ENCODE measurements around the gene CALN1.
"Not testable (repeated sequence)": the region's sequence is repeated elsewhere in the genome, so short reads cannot be mapped to it uniquely, and the experiment has no call there.

CALN1 gene

DNA sequence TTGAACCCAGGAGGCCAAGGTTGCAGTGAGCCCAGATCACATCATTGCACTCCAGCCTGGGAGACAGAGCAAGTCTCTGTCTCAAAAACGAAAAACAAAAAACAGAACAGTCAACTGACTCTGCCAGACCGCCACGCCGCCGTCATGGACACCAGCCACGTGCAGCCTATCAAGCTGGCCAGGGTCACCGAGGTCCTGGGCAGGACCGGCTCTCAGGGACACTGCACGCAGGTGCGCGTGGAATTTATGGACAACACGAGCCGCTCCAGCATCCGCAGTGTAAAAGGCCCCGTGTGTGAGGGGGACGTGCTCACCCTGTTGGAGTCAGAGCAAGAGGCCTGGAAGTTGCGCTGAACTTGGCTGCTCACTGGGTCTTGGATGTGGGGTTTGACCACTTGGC is 470.0 kb downstream of the CALN1 start:
- no peak for DNase-seq

DNA sequence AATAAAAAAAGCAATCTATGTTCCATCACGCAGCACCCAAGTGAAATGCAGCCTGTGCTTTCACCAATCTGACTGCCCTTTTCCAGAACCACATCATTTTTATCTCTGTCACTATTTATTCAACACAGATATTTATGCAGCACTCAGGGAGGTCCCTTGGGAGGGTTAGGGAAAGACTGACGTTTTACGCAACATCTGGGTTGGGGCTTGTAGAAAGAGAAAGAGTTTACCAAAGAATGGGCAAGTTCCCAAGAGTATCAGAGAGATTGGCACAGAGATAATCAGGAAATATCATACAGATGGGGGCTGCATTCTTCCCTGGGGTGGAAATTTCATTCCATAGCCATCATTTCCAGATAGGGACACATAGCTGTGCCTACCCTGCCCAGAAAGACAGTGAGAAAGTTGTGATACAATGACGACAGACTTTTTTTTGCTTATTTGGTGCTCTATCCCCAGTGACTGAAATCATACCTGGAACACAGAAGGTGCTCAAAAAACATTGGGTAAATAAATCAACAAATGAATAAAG is 474.2 kb downstream of the CALN1 start:
- no peak for DNase-seq

DNA sequence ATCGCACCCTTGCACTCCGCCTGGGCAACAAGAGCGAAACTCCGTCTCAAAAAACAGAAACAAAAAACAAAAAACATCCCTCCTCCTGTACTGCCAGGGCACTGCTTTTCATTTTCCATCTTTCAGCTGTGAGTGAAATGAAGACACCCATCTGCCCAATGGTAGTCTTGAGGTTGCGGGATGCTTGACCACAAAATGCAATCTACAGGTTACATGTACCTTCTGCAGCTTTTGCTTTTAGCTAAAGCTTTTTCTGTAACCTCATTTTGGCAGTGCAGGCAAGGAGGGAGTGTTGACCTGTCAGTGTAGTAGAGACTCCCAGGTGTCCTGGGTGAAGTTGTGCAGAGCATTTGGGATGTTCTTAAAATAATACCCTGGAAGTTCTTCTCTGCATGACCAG is 476.5 kb downstream of the CALN1 start:
- no peak for DNase-seq

DNA sequence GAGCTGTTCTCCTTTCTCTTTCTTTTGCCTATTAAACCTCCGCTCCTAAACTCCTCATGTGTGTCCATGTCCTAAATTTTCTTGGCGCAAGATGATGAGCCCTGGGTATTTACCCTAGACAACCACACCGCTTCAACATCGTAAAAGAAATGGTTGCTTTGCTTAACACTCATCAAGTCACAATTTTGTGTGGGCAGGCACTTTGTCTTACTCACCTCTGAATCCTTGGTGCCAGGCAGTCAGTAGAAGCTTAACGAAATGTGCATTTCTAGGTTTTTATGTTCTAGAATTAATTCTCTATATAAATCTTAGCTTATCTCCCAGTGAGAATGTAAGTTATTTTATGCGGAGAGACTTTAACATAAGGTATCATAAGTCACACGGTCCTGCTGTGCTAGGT is 478.7 kb downstream of the CALN1 start:
- DNase-seq, result no peak

DNA sequence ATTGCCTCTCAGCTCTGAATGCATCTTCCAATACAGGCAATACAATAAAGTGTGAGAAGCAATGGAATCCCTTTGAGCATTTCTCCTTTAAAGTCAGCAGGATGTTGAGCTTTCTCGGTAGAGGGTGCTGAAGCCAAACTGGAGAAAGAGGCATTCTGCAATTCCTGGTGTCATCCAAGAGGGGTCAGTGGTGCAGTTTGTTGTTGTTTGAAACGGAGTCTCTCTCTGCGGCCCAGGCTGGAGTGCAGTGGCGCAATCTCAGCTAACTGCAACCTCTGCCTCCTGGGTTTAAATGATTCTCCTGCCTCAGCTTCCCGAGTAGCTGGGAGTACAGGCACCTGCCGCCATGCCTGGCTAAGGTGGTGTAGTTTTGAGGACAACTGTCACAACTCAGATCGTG is 486.5 kb downstream of the CALN1 start:
- DNase-seq, result no peak

DNA sequence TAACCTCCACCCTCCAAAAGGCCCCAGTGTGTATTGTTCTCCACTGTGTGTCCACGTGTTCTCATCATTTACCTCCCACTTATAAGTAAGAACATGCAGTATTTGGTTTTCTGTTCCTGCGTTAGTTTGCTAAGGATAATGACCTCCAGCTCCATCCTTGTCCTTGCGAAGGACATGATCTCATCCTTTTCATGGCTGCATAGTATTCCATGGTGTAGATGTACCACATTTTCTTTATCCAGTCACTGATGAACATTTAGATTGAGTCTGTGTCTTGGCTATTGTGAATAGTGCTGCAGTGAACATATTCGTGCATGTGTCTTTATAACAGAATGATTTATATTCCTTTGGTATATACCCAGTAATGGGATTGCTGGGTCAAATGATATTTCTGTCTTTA is 497.9 kb downstream of the CALN1 start:
- DNase-seq, result not testable (repeated sequence)

DNA sequence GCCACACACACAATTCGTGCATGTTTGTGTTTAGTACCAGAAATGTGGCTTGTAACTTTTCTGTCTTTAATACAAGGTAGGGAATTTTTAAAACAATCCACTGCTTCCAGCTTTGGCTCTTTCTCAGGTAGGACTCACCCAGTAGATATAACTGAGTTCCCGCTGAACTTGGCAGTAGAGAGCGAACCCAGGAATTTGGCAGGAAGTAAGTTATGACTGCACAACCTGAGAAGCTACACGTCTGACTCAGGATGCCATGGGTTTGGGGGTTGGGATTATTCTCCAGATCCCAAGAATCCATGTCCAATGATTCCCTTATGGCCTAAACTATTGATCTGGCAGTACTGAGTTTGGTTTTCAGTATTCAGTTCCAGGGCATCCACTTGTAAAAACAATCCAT is 499.7 kb downstream of the CALN1 start:
- DNase-seq, result no peak

DNA sequence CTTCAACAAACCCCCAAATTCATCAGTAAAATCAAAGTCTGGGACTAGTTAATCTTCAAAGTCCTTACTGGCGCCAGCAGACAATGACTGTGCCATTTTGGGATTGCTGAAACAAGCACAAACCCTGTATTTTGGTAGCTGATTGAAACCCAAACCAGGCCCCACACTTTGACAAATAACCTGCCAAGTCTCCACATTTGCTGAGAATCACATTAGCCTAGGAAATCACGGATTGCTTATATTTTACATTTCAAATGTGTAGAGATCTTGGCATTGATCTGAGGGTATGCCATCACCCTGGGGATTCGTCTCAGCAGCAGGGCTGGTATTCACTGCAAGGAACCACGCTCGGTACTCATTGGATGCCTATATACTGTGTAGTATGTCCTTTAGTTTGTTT is 501.1 kb downstream of the CALN1 start:
- DNase-seq, result no peak

DNA sequence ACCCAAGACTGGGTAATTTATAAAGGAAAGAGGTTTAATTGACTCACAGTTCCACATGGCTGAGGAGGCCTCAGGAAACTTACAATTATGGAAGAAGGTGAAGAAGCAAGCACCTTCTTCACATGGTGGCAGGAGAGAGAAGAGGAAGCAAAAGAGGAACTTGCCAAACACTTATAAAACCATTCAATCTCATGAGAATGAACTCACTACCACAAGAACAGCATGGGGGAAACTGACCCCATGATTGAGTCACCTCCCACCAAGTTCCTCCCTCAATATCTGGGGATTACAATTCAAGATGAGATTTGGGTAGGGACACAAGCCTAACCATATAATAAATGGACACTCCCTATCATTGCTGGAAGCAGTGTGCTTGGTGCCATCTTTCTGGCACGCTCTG is 506.3 kb downstream of the CALN1 start:
- DNase-seq, result no peak

DNA sequence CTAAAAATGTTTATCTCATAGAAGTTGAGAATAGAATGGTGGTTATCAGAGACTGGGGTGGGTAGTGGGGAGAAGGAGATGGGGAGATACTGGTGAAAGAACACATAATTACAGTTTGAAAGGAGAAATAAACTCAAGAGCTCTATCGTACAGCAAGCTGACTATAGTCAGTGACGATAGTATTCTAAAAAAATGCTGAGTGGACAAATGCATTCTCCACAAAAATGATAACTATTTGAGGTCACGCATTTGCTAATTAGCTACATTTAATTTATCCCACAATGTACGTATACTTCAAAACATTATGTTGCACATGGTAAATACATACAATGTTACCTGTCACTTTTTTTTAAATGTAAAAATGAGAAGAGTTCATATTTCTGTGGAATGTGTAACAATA is 507.7 kb downstream of the CALN1 start:
- no peak for DNase-seq

DNA sequence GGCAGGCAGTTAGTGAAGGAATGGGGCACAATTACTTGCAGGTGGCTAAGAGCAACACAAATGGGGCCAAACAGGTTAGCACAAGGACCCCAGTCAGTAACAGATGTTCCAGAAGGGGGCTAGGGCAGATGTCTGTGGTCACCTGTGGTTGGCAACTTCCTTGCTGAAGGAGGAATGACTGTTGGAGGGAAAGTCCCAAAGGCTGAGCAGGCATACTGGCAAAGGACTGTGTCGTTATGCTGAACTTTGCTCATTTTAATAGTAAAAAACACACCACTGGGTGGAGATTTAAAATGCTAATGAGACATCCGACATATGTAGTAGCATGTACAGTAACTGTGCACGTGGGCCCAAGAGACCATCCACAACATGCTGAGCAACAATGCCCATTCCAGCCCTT is 511.6 kb downstream of the CALN1 start:
- no peak for DNase-seq

DNA sequence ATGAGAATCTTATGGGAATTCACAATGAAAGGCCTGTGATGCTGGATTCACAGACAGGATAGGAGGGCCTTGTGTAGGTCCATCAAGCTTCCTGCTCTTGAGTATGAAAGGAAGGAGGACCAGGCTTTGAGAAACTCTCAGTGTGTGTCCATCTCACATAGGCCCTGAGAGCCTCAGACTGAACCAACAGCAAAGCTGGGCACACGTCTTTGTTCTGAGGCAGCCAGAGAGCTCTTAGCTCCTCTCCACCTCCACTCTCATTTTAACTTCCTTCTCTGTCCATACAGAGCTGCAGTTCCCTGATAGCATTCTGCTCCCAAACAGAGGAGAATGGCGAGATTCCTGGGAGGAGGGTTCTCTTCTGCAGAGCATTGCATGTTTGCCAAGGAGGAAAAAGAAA is 515.6 kb downstream of the CALN1 start:
- no peak for DNase-seq

DNA sequence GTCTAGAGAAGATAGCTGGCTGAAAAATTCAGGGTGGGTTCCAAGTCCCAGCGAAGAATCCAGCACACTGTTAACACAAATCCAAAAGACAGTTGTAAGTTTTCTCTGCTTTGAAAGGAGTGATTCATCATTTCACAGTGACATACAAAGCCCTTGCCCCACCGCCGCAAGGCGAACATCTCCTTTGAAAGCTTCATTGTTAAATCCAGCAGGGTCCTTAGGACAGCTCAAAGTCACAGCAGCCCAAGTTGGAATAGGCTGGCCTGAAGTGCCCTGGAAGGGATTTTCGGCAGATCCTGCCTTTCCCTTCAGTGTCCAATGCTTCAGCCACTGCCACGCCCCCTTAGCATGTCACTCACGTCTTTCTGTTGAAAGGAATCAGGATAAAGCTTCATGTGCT is 526.1 kb downstream of the CALN1 start:
- DNase-seq, result no peak

DNA sequence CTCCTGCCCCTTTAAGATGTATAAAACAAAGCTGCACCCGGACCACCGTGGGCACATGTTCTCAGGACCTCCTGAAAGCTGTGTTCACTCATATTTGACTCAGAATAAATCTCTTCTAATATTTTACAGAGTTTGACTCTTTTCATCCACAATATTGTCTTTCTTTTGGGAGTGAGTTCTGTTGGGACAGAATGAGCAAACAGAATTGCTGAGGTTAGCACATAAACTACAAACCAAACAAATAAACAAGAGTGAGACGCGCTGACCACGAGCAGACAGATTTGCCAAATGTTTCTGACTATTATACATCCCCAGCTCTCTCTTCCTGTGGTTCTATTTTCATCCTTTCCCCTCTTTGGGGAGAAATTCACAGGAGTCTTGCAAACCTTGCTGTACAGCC is 526.7 kb downstream of the CALN1 start:
- no peak for DNase-seq

DNA sequence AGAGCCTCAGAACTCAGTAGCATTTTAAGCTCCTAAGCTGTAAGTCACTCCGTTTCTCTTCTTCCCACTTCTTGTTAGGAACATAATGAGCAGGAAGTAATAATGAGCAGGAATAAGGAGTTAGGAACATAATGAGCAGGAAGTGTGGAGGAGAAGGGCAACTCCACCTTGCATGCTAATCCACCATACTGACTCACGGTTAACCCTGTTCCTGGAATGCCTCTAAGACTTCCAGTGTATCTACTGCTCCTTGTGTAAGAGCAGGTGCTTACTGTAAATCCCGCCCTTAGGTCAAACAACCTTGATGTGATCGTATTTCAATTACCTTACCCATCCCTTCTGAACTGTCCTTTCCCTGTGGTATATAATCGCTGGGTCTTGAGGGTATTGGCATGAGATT is 528.7 kb downstream of the CALN1 start:
- no peak for DNase-seq

DNA sequence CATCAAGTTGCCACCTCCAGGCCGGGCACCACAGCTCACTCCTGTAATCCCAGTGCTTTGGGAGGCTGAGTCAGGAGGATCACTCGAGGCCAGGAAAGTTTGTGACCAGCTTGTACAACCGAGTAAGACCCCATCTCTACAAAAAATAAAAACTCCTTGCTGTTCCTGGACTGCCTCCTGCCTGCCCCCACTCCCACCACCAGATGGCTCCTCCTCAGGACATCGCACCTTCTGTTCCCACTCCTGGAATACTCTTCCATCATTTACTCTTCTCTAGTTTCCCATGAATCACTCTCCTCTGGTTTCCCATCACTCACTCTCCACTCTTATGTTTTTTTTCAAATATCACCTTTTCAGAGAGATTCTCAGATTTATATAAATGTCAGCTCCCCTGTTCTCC is 540.7 kb downstream of the CALN1 start:
- no peak for DNase-seq

DNA sequence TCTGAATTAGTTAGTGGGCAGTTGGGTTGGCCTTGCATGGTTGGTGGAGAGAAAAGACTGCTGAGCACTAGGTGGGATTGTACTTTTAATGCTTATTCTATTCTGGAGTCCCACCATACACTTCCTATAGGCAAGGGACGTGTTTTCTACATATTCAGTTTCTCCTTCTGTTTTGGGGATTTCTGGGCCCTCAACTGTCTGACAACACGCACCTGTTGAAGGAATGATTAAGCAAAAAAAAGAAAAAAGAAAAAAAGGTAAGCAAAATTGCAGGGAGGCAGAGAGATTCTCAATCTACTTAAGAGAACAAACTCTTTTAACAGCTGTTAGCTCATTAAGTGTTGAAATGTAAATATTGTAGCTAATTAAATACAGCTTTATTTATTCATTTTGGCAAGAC is 541.3 kb downstream of the CALN1 start:
- no peak for DNase-seq

DNA sequence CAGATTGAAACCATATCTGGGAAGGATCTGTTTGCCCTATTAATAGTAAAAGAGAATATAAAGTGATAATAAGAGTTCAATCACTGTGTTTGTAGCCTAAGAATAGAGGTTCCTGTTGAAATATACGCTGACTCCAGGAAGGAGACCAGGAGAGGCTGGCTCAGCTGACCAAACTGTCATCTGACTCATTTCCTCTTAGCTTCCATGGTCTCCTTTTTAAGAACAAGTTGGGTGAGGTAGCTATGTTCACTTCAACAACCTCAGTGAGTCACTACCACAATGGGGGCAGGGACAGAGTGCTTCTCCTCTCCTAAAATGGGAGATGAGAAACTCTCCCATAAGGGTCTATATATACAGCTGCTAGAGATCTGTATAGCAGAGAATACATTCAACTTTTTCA is 543.3 kb downstream of the CALN1 start:
- no peak for DNase-seq

DNA sequence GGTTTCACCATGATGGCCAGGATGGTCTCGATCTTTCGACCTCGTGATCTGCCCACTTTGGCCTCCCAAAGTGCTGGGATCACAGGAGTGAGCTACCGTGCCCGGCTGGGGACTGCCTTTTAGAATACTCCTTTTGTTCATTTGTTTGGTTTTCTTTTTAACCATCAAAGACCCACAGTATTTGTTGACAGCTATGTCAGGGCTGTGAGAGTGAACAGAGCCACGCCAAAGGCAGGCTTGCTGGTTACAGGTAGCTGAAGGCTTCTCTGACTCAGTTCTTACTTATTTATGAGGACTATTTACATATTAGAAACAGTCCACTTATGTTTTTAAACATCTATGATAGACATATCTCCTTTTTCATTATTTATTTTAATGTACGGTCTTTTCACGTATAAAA is 544.5 kb downstream of the CALN1 start:
- no peak for DNase-seq

DNA sequence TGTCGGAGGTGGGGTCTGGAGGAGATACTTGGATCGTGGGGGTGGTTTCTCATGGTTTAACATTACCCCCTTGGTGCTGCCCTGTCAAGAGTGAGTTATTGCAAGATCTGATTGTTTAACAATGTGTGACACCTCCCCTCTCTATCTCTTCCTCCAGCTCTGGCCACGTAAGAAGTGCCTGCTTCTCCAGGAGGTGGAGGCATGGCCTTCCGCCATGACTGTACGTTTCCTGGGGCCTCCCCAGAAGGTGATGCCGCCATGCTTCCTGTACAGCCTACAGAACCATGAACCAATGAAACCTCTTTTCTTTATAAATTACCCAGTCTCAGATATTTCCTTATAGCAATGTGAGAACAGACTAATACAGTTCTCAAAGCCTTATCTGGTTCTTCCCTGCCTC is 547.0 kb downstream of the CALN1 start:
- no peak for DNase-seq

DNA sequence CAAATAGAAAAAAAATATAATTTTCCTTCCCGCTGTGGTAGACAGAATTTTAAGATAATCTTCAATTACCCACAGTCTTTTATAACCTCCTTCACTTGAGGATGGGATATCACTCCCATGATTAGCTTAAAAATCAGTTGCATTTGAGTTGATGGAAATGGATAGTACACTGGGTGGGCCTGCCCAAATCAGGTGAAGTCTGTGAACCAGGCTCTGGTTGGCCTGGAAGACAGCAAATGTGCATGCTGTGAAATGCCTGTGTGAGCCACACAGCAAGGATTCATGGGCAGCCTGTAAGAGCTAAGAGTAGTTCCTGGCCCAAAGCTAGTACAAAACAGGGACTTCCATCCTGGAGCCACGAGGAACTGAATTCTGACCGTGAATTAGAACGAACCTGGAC is 548.0 kb downstream of the CALN1 start:
- DNase-seq, result no peak

DNA sequence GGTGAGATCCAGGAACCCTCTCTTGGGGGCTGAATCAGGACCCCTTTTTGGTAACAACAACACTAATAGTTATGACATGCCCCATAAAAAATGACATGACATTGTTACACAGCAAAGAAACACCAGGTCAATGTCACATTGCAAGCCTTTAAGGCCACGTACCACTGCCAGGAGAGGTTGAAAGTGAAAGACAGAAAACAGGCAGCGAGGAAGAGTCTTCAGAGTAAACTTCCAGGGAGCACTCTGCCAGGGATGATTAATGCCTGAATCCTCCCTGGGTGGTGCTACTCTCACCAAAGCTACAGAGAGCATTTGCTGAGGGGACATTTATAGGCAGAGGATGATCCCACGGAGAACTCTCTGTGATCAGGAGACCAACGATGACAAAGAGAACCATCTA is 551.6 kb downstream of the CALN1 start:
- no peak for DNase-seq

DNA sequence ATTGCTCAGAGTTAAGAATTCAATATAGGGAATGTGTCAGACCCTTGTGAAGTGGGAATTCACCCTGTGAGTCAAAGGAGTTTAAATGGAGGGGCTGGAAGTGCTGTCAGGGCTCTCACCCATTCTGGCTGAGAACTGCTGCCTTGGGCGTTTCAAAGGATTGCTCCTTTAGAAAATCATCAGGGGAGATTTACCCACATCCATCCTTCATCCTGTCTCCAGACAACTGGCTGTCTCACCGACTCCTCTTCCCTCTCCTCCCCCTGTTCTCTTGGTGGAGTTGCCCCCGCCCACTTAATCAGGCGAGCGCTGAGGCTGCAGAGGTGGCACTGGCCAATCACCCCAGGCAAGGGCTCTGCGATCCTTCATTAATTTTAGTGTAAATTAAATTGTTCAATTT is 554.8 kb downstream of the CALN1 start:
- DNase-seq, result no peak

DNA sequence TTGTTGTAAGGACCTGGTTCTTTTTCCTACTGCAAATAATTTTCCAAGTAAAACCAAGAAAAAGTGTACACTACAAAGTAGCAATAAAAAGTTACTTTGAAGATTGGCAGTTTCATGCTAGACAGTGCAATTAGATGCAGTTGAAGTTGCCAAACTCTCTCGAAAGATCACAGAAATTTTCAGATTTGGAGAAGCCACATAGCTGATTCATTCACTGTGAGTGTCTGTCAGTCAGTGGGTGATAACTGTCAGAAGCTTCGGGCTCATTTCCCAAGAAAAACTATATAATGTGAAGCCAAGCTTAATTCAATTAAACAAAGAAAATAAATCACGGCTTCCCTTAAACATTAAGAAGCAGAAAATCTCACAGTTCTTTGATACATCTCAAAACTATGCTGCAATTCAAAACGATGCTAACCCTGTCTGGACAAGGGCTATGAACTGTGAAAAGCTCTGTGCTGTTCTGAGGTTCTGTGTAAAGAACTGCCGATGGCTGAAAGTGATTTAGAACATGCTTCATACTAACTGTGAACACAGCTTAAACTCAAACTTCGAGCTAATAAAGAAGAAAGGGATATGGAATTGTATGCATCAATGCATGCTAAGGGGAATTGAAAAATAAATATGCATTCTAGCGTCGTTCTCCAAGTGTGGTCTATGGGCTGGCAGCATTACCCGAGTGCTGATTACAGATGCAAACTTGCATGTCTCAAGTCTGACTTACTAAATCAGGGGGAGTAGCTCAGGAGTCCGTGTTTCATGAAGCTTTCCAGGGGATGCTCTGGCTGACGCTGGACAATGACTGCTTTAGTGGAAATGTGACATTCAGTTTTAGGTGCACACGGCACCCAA is 557.4 kb downstream of the CALN1 start:
- DNase-seq, result no peak
